ENCODE results near the gene SLC38A1.

Gene SLC38A1

GRCh38 chr12:46230983-46231382, 37.9 kb downstream of the SLC38A1 start:
- DNase-seq: no peak

GRCh38 chr12:46230306-46230705, 38.5 kb downstream of the SLC38A1 start:
- no peak for DNase-seq

GRCh38 chr12:46227616-46228015, 41.2 kb downstream of the SLC38A1 start:
- DNase-seq: no peak

GRCh38 chr12:46224386-46224785, 44.5 kb downstream of the SLC38A1 start:
- no peak for DNase-seq

- DNase-seq: no peak
Measured at GRCh38 chr12:46223047-46223446, 45.8 kb downstream of the SLC38A1 start.

- no peak for DNase-seq
Measured at GRCh38 chr12:46222636-46223035, 46.2 kb downstream of the SLC38A1 start.

- peak; percentile 49 for DNase-seq
Measured at GRCh38 chr12:46221255-46222128, 47.4 kb downstream of the SLC38A1 start.

- peak; percentile 71 for DNase-seq
Measured at GRCh38 chr12:46219877-46220655, 48.8 kb downstream of the SLC38A1 start.

GRCh38 chr12:46219132-46219876, 49.5 kb downstream of the SLC38A1 start:
- DNase-seq: no peak

GRCh38 chr12:46218322-46219095, 50.3 kb downstream of the SLC38A1 start:
- no peak for DNase-seq

GRCh38 chr12:46217541-46218321, 51.1 kb downstream of the SLC38A1 start:
- DNase-seq: no peak

- DNase-seq: no peak
Measured at GRCh38 chr12:46214668-46215436, 54.0 kb downstream of the SLC38A1 start.

- no peak for DNase-seq
Measured at GRCh38 chr12:46212108-46212982, 56.5 kb downstream of the SLC38A1 start.

- no peak for DNase-seq
Measured at GRCh38 chr12:46210873-46211439, 57.9 kb downstream of the SLC38A1 start.

GRCh38 chr12:46209914-46210872, 58.6 kb downstream of the SLC38A1 start:
- peak; percentile 4 for DNase-seq

GRCh38 chr12:46209170-46209569, 59.7 kb downstream of the SLC38A1 start:
- peak; percentile 30 for DNase-seq

GRCh38 chr12:46208370-46208769, 60.5 kb downstream of the SLC38A1 start:
- DNase-seq: no peak

- DNase-seq: no peak
Measured at GRCh38 chr12:46207644-46208043, 61.2 kb downstream of the SLC38A1 start.

Data from fibroblast of skin of back (primary cell).